Stomach (tissue), 4 donors: ENCODE measurements around the gene DNASE1L2.

ENCODE experiments used
- CTCF ChIP-seq, 7 experiments: fragments of 450-650 bp in 4 of 7; fragments of 200-600 bp in 3 of 7; sonication (generic) in 3 of 7; IDR thresholded peaks; one replicate each; pipeline ENCODE4 v1.5.1; 2016 to 2019; ENCODE audit warnings: antibody characterized with exemption in 7 of 7, control low read depth in 2 of 7, mild to moderate bottlenecking in 1 of 7
- EP300 ChIP-seq: sonication (generic); formaldehyde crosslinking; IDR thresholded peaks from one replicate; pipeline ENCODE4 v1.6.1; 2017; ENCODE audit warnings: antibody characterized with exemption

DNA sequence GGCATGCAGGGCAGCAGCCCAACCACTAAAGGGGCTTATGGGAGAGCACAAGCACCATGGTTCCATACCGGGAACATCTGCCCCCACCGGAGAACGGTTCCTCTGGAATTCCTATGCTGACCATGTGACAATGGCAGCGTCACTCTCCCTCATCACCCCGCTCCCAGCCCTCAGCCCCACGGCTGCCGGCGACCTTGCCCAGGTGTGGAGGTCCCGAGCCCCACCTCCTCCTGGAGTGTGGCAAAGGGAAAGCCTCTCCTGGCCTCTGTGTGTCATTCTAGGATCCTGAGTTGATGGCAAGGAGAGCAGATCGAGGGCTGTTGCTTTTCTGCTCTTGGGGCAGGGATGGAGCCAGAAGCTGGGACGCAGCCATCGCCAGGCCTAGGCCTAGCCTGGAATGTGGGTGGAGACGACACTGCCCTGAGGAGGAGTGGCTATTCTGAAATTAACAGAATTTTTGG lies 49.5 kb downstream of the DNASE1L2 start:
- no peak for TF ChIP-seq CTCF (IDR thresholded peaks at IDR 0.05)
- no peak for TF ChIP-seq EP300
